NCI-H446 (cell line): Measurements from ENCODE around the gene UNC5CL.
"Not testable (repeated sequence)": the region's sequence is repeated elsewhere in the genome, so short reads cannot be mapped to it uniquely, and the experiment has no call there.

Source experiments
- DNase-seq, 2 experiments: peaks; one replicate each; lab custom pipeline; 2025; lab: John Stamatoyannopoulos, UW

The UNC5CL gene

DNA sequence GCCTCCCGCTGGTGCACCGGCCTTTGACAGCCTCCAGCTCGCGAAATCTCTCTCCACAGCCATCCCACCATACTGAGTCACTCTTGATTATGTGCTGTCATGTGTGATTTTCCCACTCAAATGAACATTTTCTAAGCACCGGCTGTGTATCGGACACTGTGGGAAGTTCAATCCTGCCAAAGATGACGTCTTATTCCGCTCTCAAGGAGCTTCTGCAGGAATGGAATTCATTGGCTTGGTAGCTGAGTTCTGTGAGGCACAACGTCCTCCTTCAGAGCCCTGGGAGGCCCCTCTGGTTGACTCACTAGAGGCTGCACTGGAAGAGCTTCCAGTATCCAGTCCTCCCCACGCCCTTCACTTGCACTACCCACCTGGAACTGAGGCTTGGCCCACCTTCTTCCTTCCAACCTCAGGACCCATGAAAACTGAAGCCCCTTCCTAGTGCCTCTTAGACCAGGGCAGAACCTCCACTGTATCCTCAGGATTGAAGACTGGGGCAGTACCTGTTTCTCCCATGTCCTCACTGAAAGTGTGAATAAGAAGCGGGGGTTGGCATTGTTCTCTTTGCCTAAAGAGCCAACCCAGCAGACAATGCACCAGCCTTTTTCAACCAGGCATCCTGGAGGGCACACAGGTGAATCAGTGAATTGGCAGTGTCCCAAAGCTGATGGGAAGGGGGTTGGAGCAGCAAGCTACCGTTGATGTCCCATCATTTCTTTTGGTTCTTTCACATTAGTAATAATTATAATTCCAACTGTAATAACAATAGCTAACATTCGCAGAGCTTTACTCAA, 1.7 kb downstream of the UNC5CL start:
- no peak for DNase-seq

DNA sequence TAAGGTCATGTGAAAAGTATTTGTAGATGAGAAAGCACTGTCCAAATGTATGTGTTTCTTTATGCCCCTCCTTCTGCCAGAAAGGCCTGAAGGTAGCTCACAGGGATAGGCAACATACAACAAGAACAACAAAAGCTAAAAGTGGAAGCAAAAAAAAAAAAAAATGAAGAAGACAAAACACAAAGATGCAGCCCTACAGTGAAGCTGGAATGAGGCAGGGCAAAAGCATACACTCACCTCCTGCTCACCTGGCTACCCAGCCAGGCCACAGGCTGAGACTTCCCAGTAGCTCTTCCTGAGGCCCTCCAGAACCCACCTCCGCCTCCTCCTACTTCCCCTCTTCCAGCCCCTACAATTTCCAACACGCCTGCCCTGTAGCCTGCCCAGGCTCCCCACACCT, 2.4 kb downstream of the UNC5CL start:
- no peak for DNase-seq

DNA sequence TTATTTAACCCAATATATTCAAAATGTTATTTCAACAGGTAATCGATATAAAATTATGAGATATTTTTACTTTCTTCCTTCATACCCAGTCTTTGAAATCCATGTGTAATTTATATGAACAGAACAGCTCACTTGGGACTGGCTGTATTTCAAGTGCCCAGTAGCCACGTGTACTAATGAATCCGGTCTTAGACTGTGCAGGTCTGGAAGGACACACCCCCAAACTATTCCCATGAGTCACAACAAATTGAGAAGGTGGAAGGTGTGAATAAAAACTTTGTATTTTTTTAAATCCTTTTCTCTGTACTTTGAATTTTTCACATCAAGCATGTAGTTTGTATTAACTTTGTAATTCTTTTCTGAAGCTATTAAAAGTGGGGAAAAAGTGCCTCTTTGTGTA, 2.8 kb downstream of the UNC5CL start:
- DNase-seq, result no peak

DNA sequence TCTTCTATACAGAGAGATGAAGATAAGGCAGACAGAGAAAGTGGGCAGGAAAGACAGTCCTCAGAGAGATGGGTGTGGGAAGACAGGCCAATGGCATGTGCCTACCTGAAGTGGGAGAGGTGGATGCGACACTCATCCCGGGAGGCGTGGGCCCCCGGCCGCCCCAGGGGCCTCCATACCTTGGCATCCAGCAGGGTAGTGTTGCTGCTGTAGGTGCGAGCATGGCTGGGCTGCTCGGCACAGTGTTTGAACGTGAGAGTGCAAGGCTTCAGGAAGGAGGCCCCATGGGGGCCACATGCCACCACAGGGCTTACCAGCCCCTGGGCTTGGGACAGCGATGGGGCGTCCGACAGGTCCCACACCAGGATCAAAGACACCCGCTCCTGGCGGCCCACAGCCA, 5.2 kb downstream of the UNC5CL start:
- no peak for DNase-seq

DNA sequence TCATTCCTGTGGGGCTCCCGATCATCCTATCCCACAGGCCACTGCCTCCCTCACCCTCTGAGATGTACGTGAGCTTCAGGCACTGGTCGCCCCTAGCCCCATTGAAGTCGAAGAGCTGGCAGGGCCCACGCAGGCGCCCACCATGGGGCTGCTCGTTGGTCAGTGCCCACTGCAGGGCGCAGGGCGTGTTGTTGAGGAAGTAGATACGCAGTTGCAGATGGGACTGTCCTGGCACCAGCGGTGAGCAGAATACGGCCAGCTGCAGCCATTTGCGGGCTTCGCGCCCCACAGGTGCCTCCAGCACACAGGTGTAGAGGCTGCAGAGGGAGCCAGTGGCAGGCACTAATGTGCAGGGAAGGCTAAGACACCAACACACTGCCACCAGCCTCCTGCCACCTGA, 6.2 kb downstream of the UNC5CL start:
- no peak for DNase-seq

DNA sequence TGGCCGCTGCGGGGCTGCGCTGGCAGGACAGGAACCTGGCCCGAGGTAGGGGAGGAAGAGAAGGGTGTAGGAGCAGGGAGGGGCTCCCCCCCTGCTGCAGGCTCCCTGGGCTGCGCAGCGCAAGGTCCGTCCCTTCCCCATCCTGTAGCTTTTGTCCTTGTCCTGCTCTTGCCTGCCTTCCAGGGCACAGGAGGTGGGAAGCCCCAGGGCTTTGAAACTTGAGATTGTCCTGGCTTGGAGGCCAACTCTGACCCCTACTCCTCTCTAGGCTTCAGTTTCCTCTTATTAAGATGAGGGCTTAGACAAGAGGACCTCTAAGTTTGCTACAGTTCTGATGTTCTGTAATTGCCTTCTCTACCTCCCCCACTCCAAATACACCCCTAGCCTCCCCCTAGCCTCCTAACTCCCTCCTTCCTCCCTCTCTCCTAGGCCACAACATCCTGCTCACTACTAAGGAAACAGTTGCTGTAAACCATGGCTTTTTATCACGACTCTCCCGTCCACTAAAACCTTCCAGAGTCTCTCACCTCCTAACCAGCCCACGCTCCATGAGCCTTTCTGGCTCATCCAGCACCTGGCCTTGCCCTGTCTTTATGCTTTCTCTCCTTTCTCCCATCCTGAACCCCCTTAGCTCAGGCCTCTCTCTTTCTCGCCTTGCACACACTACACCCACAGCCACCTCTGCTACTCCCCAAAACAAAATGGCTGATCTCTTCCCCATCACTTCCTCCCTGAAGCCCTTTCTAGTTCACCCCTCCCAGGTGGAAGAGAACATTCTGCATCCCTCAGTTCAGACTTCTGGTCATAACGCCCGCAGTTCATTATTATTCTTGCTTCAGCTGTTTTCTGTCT, 10.2 kb downstream of the UNC5CL start:
- DNase-seq, result no peak

DNA sequence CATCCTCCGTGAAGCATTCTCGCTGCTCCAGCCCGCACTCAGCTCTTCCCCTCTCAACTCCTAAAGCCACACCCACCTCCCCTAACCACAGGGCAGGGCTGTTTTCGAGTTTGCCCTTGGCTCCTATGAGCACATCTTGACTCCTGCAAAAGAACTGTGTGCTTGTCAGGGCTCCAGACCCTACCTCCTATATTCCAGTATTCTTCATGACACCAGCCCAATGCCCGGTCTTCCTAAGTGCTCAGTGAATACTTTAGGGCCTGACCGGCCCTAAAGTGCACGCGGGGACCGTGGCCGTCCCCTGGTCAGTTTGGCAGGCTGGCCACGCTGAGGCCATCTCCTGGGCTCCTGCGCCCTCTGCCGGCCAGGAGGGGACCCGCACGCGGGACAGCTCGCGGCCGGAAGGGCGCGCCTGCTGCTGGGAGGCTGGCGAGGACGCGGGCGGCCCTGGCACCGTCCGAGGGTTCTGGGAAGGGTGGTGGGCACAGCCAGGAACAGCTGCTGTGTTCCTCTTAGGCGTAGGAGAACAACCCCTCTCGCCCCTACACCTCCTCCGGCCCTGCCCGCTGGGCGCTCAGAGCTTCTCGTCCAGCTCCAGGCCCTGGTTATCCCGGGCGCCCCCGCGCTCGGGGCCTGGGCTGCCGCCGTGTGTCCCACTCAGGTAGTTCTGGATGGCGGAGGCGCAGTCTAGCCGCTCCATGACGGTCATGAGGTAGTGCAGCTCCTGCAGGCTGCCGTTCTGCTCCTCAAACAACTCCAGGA, 11.0 kb downstream of the UNC5CL start:
- DNase-seq, result peak in 1 of 2 experiments; percentile 32

DNA sequence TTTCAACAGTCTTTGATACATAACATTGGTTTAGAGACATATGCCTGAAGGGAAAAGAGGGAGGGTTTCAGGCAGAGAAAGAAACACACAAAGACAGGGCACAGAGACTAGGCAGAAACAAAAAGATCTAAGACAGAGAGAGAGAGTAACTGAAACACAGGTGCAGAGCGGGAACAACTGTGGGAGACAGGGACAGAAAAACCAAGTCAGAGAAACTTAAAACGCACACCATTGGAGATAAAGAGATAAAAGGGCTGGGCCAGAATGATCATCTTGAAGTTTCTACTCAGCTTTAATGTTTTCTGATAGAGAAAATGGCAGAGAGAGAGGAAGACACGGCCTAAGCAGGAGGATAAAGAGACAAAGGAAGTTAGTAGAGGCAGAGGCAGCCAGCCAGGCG, 11.8 kb downstream of the UNC5CL start:
- no peak for DNase-seq

DNA sequence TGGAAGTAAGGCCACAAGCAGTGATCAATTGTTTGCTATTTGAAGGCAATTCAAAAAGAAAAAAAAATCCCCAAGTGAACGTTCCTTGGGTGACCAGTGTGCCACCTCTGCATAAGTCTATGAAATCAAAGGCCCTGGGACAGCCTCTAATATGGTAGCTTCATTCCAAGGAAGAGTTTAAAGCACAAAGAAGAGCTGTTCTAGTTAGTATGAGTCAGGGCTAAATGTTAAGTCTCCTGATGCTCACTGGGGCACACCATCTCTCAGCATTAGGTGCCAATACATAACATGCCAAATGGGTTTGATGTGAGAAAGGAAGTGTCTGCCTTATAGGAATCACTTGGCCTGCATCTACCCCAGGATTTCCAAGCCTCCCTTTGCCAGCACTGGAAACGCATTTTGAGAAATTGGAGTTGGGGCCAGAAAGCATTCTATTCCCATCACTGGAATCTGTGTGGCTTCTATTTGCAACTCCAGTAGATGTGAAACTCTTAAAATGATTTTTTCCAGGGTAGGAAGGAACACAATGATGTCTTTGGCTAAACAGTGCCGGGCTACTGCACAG, 13.0 kb downstream of the UNC5CL start:
- DNase-seq, result peak; percentile 11 to 57

DNA sequence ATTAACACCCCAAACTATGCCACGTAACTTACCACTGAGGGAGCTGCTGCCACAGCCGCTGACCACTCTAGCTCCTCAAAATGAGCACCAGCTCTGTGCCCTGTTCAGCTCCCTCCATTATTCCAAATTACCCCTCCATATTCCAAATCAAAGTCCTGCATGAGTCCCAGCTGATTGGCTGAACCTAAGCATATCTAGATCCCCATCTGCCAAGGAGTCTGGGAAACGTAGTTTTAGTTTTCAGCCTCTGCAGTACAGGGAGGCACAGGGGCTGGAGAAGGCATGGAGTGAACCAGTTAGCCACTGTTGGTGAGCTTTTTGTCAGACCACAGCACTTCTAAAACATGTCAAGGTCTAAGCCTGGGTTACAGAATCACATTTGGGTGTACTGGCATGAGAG, 15.9 kb downstream of the UNC5CL start:
- DNase-seq, result no peak

DNA sequence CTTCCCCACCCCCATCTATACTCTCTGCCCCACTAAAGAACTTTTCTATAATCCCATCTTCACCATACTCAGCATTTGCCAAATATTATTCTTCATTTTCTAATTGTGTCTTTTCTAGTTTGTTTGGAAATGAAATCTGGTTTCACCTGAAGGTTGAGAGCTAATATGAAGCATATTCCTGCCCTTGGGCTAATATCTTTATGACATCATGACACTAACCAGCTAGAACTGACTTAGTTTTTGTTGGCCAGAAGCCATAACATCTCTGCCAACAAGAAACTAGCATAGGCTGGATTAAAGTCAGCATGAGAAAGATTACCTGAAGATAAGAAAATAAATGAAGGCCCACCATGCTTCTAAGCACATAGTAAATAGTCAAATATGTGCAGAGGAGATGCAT, 16.7 kb downstream of the UNC5CL start:
- no peak for DNase-seq

DNA sequence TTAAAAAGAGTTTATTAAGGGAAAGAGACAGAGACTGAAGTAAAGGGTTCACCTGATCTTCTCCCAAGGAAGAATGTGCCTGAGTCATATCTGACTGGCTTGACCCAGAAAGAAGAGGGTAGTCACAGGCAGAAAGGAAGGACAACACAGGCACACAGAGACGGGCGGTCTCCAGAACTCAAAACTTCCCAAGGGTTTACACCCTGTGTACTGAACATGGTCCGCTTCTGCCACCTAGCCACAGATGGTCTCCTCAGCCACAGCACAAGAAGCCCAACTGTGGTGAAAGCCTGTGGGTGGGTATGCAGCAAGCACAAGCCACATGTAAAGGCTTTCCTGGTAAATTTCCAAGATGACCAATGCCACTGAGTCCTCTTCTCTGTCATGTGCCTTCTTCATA, 17.2 kb downstream of the UNC5CL start:
- peak in 1 of 2 experiments; percentile 49 for DNase-seq

DNA sequence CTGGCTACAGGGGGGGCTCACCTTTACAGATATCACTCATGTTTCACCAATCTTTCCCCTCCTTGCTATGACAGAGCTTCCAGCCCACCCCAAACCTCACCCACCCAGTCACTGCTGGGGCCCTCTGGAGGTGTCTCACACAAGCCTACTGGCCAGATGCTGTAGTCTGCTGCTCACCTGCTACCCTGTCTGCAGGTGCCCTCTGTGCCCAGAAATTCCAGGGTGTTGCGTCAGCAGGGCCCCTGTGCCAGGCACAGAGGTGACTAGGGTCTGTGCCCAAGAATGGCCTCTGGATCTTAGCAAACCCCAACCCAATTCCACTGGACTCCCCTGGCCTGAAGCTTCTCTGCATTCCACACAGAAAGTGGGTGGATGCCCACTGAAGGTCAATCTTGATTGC, 21.4 kb downstream of the UNC5CL start:
- DNase-seq, result no peak

DNA sequence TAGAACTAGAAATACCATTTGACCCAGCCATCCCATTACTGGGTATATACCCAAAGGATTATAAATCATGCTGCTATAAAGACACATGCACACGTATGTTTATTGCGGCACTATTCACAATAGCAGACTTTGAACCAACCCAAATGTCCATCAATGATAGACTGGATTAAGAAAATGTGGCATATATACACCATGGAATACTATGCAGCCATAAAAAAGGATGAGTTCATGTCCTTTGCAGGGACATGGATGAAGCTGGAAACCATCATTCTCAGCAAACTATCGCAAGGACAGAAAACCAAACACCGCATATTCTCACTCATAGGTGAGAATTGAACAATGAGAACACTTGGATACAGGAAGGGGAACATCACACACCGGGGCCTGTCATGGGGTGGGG, 23.2 kb downstream of the UNC5CL start:
- not testable (repeated sequence) for DNase-seq

DNA sequence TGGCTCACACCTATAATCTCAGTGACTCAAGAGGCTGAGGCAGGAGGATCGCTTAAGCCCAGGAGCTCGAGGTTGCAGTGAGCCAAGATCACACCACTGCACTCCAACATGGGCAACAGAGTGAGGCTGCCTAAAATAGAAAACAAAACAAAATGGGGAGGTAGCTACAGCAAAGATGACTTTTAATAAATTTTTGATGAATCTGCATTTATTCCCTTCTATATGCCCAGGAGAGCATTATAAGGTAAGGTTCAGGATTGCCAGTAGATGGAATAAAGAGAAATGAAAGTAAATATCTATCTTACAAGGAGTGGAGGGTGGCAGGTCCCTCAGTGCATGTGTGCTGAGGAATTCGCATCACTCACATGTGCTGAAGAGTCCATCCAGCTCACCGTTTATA, 24.2 kb downstream of the UNC5CL start:
- no peak for DNase-seq

DNA sequence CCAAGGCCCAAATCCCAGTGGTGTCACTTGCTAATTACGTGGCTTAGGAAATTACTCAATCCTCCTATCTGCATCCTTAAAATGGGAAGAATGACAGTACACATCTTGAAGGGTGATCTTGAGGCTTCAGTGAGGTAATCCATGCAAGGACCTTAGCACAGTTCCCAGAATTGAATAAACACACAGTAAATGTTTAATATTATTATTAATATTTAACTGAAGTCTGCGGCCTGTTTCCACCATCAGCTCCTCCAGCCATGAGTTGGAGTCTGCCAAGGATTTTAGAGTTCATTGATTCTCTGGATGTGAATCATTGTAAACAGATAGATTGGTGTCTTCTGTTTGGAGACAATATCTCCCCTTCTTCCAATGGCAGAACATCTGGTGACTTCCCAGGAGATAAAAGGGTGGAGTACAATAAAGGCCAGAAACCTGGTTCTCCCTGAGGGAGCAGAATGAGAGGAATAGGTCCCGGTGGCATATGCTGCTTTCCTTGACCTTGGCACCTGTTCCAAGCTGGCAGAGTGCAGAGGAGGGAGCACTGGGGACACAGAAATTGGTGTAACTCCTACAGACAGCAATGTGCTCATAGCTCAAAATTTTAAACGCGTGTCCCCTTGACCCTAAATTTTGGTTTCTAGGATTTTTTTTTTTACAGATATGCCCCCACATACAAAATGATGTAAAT, 25.4 kb downstream of the UNC5CL start:
- peak in 1 of 2 experiments; percentile 63 for DNase-seq

DNA sequence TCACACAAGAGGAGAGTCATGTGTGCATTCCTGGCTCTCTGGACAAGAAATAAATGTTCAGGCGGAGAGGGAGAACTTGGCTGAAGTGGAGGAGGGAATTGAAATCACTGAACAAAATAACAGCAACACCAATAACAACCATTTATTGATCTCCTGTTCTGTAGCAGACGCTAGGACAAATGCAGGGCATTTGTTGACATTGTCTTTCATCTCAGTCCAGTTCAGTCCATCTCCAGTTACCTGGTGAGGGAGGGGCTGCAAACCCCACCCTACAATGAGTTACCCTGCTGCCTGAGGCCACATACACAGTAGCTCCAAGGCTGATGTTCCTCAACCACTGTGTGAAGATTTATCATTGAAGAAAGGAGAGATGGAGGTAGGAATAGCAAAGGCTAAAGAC, 27.3 kb downstream of the UNC5CL start:
- no peak for DNase-seq

DNA sequence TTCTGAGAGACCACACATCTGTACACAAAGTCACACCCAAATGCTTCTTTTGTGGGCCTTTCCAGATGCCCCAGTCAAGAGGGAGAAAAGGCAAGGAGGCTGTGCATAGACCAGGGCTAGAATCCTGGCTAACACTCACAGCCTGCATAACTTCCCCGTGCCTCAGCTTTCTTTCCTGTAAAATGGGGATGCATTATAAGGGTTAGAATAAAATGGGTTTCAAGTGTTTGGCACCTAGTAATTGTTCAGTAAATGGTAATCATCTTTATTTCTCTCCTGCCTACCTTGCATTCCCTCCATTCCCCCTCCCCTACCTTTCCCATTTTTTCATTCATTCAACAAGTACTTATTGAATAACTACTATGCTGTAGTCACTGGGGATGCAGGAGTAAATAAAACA, 29.4 kb downstream of the UNC5CL start:
- DNase-seq, result no peak

DNA sequence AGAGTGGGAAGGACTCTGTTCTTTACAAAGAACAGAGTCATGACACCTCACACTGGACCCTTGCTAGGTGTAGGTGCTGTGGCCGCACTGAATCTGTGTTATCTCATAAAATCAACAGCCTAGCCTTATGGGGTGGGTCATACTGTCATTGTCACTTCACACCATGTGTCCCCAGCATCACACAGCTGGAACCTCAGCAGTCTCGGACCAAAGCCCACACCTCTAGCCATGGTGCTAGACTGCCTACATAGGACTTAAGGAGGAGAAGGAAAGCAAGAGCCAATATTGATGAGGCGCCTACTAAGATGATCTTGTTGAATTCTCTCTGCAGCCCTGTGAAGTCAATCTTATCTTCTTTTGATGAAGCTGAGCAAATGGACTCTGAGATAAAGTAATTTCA, 31.0 kb downstream of the UNC5CL start:
- no peak for DNase-seq

DNA sequence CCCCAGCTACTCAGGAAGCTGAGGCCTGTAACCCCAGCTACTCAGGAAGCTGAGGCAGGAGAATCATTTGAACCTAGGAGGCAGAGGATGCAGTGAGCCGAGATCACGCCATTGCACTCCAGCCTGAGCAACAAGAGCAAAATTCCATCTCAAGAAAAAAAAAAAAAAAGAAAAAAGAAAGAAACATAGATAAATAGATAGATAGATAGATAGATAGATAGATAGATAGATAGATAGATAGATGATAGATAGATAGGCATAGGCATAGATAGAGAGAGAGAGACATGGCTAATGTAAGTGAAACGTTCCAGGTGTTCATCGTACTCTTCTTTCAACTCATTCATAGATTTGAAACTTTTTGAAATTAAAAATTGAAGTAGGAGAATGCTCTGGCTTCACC, 32.0 kb downstream of the UNC5CL start:
- not testable (repeated sequence) for DNase-seq

DNA sequence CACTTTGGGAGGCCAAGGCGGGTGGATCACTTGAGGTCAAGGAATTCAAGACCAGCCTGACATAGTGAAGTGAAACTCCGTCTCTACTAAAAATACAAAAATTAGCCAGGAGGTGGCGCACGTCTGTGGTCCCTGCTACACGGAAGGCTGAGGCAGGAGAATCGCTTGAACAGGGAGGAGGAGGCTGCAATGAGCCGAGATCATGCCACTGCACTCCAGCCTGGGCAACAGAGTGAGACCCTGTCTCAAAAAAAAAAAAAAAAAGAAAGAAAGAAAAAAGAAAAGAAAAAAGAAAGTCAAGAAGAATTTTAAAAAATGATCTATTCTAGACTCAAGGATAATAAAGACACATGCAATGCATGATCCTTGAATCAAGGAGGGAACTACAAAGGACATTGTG, 32.8 kb downstream of the UNC5CL start:
- DNase-seq, result peak; percentile 42 to 59

DNA sequence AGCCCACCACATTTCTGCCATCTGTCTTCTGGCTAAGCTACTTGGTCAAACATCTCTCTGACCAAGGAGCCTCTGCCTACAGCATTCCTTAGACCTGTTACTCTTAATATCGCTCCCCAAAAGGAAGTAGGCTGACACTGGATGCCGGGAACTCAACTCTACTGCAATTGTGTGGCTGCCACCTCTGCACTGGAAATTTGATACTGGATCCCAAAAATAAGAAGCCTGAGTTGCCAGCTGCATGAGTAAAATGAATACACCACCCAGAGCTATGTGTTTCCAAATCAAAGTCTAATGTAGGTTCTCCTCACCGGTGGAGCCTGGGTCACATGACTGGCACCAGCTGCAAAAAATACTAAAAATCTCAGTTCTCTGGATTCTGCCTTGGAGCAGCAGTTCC, 36.9 kb downstream of the UNC5CL start:
- no peak for DNase-seq
